H9 (cell line): ENCODE measurements around the gene TRMT1L. TPM values are rescaled to one million over a fixed set of nuclear protein-coding genes. Genes with fewer than 3 reads are reported as not detected.

ENCODE experiments used
- DNase-seq: peaks from one replicate; pipeline ENCODE4 v3.0.0-alpha.2; 2017
- H2AFZ ChIP-seq: one replicate; pipeline ENCODE4 v1.6.1; 2013; ENCODE audit warnings: mild to moderate bottlenecking, low read length, control low read depth, moderate library complexity
- H2AK5ac ChIP-seq: 2 replicates; pipeline ENCODE4 v1.6.1; 2013; ENCODE audit warnings: low read length, control low read depth, mixed read lengths; ENCODE audit not compliant: insufficient read length
- H2BK120ac ChIP-seq: one replicate; pipeline ENCODE4 v1.6.1; 2013; ENCODE audit warnings: low read depth, mild to moderate bottlenecking, low read length, control low read depth, inconsistent platforms; ENCODE audit not compliant: poor library complexity, severe bottlenecking
- H2BK12ac ChIP-seq: 2 replicates; pipeline ENCODE4 v1.6.1; 2013; ENCODE audit warnings: low read length, control low read depth, mixed read lengths, low read depth; ENCODE audit not compliant: insufficient read length
- H2BK15ac ChIP-seq: 2 replicates; pipeline ENCODE4 v1.6.1; 2013; ENCODE audit warnings: low read depth, low read length, control low read depth
- H2BK20ac ChIP-seq: one replicate; pipeline ENCODE4 v1.6.1; 2013; ENCODE audit warnings: low read depth, mild to moderate bottlenecking, low read length, control low read depth, inconsistent platforms; ENCODE audit not compliant: poor library complexity, severe bottlenecking
- H2BK5ac ChIP-seq: 2 replicates; pipeline ENCODE4 v1.6.1; 2013; ENCODE audit warnings: low read length, control low read depth, mixed read lengths; ENCODE audit not compliant: insufficient read length
- H3K14ac ChIP-seq: 2 replicates; pipeline ENCODE4 v1.6.1; 2013; ENCODE audit warnings: low read length, control low read depth; ENCODE audit not compliant: insufficient read depth
- H3K18ac ChIP-seq: 2 replicates; pipeline ENCODE4 v1.6.1; 2013; ENCODE audit warnings: low read depth, mild to moderate bottlenecking, mixed read lengths, low read length, control low read depth; ENCODE audit not compliant: insufficient read length
- H3K23ac ChIP-seq: 2 replicates; pipeline ENCODE4 v1.6.1; 2013; ENCODE audit warnings: low read length, control low read depth, mixed read lengths, low read depth; ENCODE audit not compliant: insufficient read length
- H3K23me2 ChIP-seq: 2 replicates; pipeline ENCODE4 v1.6.1; 2013; ENCODE audit warnings: low read depth, mild to moderate bottlenecking, mixed read lengths, low read length, control low read depth; ENCODE audit not compliant: insufficient read length, poor library complexity, severe bottlenecking
- H3K27ac ChIP-seq: 2 replicates; pipeline ENCODE4 v1.5.1; 2013; ENCODE audit warnings: low read length, control low read depth, mixed read lengths, low read depth; ENCODE audit not compliant: insufficient read length
- H3K27me3 ChIP-seq: 2 replicates; pipeline ENCODE4 v1.6.1; 2013; ENCODE audit warnings: low read length, control low read depth, inconsistent platforms; ENCODE audit not compliant: insufficient read depth
- H3K4ac ChIP-seq: 2 replicates; pipeline ENCODE4 v1.6.1; 2013; ENCODE audit warnings: low read depth, mild to moderate bottlenecking, control low read depth, inconsistent platforms, low read length, moderate library complexity
- H3K4me1 ChIP-seq: 2 replicates; pipeline ENCODE4 v1.6.1; 2013; ENCODE audit warnings: low read length, control low read depth, inconsistent platforms; ENCODE audit not compliant: insufficient read depth
- H3K4me2 ChIP-seq: 2 replicates; pipeline ENCODE4 v1.6.1; 2013; ENCODE audit warnings: low read length, control low read depth, mixed read lengths; ENCODE audit not compliant: insufficient read length, insufficient read depth
- H3K56ac ChIP-seq: 2 replicates; pipeline ENCODE4 v1.6.1; 2013; ENCODE audit warnings: low read depth, mild to moderate bottlenecking, mixed read lengths, low read length, control low read depth; ENCODE audit not compliant: insufficient read length
- H3K79me1 ChIP-seq: 2 replicates; pipeline ENCODE4 v1.6.1; 2013; ENCODE audit warnings: low read depth, mild to moderate bottlenecking, moderate library complexity, low read length, control low read depth, inconsistent platforms; ENCODE audit not compliant: insufficient read depth, poor library complexity, severe bottlenecking
- H3K79me2 ChIP-seq: 2 replicates; pipeline ENCODE4 v1.6.1; 2013; ENCODE audit warnings: low read length, control low read depth, inconsistent platforms; ENCODE audit not compliant: insufficient read depth
- H3K9ac ChIP-seq: 2 replicates; pipeline ENCODE4 v1.6.1; 2013; ENCODE audit warnings: low read length, control low read depth, mixed read lengths; ENCODE audit not compliant: insufficient read length; ENCODE audit errors: extremely low read depth
- H3K9me3 ChIP-seq: one replicate; pipeline ENCODE4 v1.6.1; 2013; ENCODE audit warnings: low read depth, low read length, inconsistent platforms; ENCODE audit not compliant: control insufficient read depth
- H3T11ph ChIP-seq: one replicate; pipeline ENCODE4 v1.6.1; 2013; ENCODE audit warnings: mild to moderate bottlenecking, low read length, control low read depth, inconsistent platforms
- H4K20me1 ChIP-seq: one replicate; pipeline ENCODE4 v1.6.1; 2013; ENCODE audit not compliant: control insufficient read depth, insufficient read length, insufficient read depth
- H4K5ac ChIP-seq: 2 replicates; pipeline ENCODE4 v1.6.1; 2013; ENCODE audit warnings: low read depth, mild to moderate bottlenecking, mixed read lengths, low read length, control low read depth; ENCODE audit not compliant: insufficient read length
- H4K8ac ChIP-seq: replicated peaks from 2 replicates; pipeline ENCODE4 v1.6.1; 2013; ENCODE audit warnings: low read length, control low read depth, mixed read lengths, low read depth; ENCODE audit not compliant: insufficient read length
- H4K91ac ChIP-seq: 2 replicates; pipeline ENCODE4 v1.6.1; 2013; ENCODE audit warnings: low read depth, mild to moderate bottlenecking, moderate library complexity, mixed read lengths, low read length, control low read depth; ENCODE audit not compliant: insufficient read length
- H3K27ac Mint-ChIP-seq, 3 experiments: 2 replicates in 2 of 3; 3 replicates in 1 of 3; pipeline ENCODE4 v1.8.0; 2020 to 2021; ENCODE audit warnings: mixed read lengths in 3 of 3, mild to moderate bottlenecking in 1 of 3, moderate library complexity in 1 of 3
- H3K27me3 Mint-ChIP-seq: 2 replicates; pipeline ENCODE4 v1.8.0; 2021; ENCODE audit warnings: low read depth, mild to moderate bottlenecking, moderate library complexity, mixed read lengths
- H3K36me3 Mint-ChIP-seq, 3 experiments: 2 replicates in 2 of 3; 3 replicates in 1 of 3; pipeline ENCODE4 v1.8.0; 2020 to 2021; ENCODE audit warnings: low read depth in 3 of 3, mixed read lengths in 3 of 3; ENCODE audit not compliant: insufficient read depth in 1 of 3
- H3K4me1 Mint-ChIP-seq, 2 experiments: 2 replicates each; pipeline ENCODE4 v1.8.0; 2020; ENCODE audit warnings: mixed read lengths in 2 of 2
- H3K4me3 Mint-ChIP-seq, 2 experiments: 2 replicates in 1 of 2; 3 replicates in 1 of 2; pipeline ENCODE4 v1.8.0; 2020 to 2021; ENCODE audit warnings: mild to moderate bottlenecking in 2 of 2, mixed read lengths in 2 of 2, moderate library complexity in 1 of 2
- H3K9me3 Mint-ChIP-seq, 2 experiments: 2 replicates in 1 of 2; 3 replicates in 1 of 2; pipeline ENCODE4 v1.8.0; 2020; ENCODE audit warnings: mild to moderate bottlenecking in 2 of 2, mixed read lengths in 2 of 2, moderate library complexity in 1 of 2
- CTCF ChIP-seq: fragments of 200-600 bp; sonication (generic); conservative IDR thresholded peaks from 3 replicates; pipeline ENCODE4 v1.8.0; 2021; ENCODE audit warnings: antibody characterized with exemption, mild to moderate bottlenecking
- WGBS: extraction: QIAGEN DNeasy Blood & Tissue Kit; methylation state at CpG from one replicate; pipeline ENCODE4 v1.1.7; 2013; ENCODE audit warnings: missing lambda C conversion rate, low lambda C conversion rate, mixed read lengths; ENCODE audit not compliant: insufficient read length; ENCODE audit errors: extremely low coverage; 5-methylcytosine and 5-hydroxymethylcytosine counted together
- total RNA-seq: library from RNA; stranded (reverse); gene quantifications from 2 replicates; pipeline ENCODE4 v1.2.1, GENCODE V29; 2021

The TRMT1L gene
- total RNA-seq, 1 experiment from 2014 or later, result 17.9 TPM

GRCh38 chr1:185094761-185095160 lies 62.0 kb downstream of the TRMT1L start:
- Histone ChIP-seq H3K27ac (no peak overlapping the region), H3K56ac (no peak overlapping the region), H3K9ac (no peak overlapping the region), H3K14ac (no peak overlapping the region), H4K91ac (no peak overlapping the region), H3K18ac (no peak overlapping the region), H2BK5ac (no peak overlapping the region), H3K79me2 (0 out of 2 replicates have a peak, but pooled peaks cover 2% of the 10 kb centered on the region), H3K9me3 (no peaks in the 10 kb centered on the region), H2BK120ac (no peak overlapping the region), H3K79me1 (no peaks in the 10 kb centered on the region), H3K4me2 (no peak overlapping the region), H4K5ac (no peak overlapping the region), H2AFZ (no peak overlapping the region), H3K4ac (no peak overlapping the region), H3T11ph (no peak overlapping the region), H4K8ac (no peak overlapping the region), H4K20me1 (no peaks in the 10 kb centered on the region), H3K4me1 (no peaks in the 10 kb centered on the region), H2BK12ac (no peak overlapping the region), H3K27me3 (no peaks in the 10 kb centered on the region), H2BK20ac (no peak overlapping the region), H2BK15ac (no peak overlapping the region), H2AK5ac (no peak overlapping the region), H3K23ac (no peak overlapping the region), H3K23me2 (no peaks in the 10 kb centered on the region)
- Mint-ChIP-seq H3K4me1 (no peaks in the 10 kb centered on the region), H3K9me3 (no peaks in the 10 kb centered on the region), H3K4me3 (no peak overlapping the region), H3K27me3 (no peaks in the 10 kb centered on the region), H3K27ac (no peak overlapping the region), H3K36me3 (peaks cover 23 to 62% (median 51%) of the 10 kb centered on the region in 3 experiments)
- WGBS, result no CpG with 5 or more reads among the region's 2 CpGs
- DNase-seq, result no peak
- no peak for TF ChIP-seq CTCF
